Upper lobe of left lung (tissue), 6 donors: ENCODE data around the gene PMAIP1. TPM values are rescaled to one million over a fixed set of nuclear protein-coding genes. Genes with fewer than 3 reads are reported as not detected.

Experiments
- ATAC-seq, 2 donors: fragments of 200-7000 bp; cut with Tn5 transposase; one replicate each; pipeline ENCODE4 v1.9.1; 2022; ENCODE audit warnings: mild to moderate bottlenecking in 2 of 2, moderate library complexity in 2 of 2; ENCODE audit not compliant: low FRiP score in 2 of 2
- DNase-seq, 2 donors: peaks; one replicate each; pipeline ENCODE4 v3.0.0-alpha.2; 2019 to 2020
- H3K27ac ChIP-seq, 4 donors: fragments of 200-600 bp; sonication (generic); one replicate each; pipeline ENCODE4 v1.5.1; 2016 to 2019
- H3K27me3 ChIP-seq, 4 donors: fragments of 200-600 bp; sonication (generic); one replicate each; pipeline ENCODE4 v1.5.1; 2017 to 2019
- H3K36me3 ChIP-seq, 4 donors: fragments of 200-600 bp; sonication (generic); one replicate each; pipeline ENCODE4 v1.5.1; 2016 to 2019
- H3K4me1 ChIP-seq, 4 donors: fragments of 200-600 bp; sonication (generic); one replicate each; pipeline ENCODE4 v1.5.1; 2018 to 2019
- H3K4me3 ChIP-seq, 4 donors: fragments of 200-600 bp; sonication (generic); one replicate each; pipeline ENCODE4 v1.5.1; 2017 to 2019; ENCODE audit warnings: mild to moderate bottlenecking in 2 of 4, moderate library complexity in 1 of 4
- H3K9me3 ChIP-seq, 4 donors: fragments of 200-600 bp; sonication (generic); one replicate each; pipeline ENCODE4 v1.5.1; 2018 to 2019
- EP300 ChIP-seq, 4 donors: sonication (generic); formaldehyde crosslinking; IDR thresholded peaks; one replicate each; pipeline ENCODE4 v1.5.1; 2017; ENCODE audit warnings: antibody characterized with exemption in 4 of 4, control low read depth in 2 of 4
- POLR2A ChIP-seq, 4 donors: fragments of 450-650 bp; IDR thresholded peaks; one replicate each; pipeline ENCODE4 v1.5.1; 2016 to 2017; ENCODE audit warnings: antibody characterized with exemption in 4 of 4, mild to moderate bottlenecking in 2 of 4
- POLR2AphosphoS5 ChIP-seq, 2 donors: sonication (generic); formaldehyde crosslinking; IDR thresholded peaks; one replicate each; pipeline ENCODE4 v1.5.1; 2017; ENCODE audit warnings: antibody characterized with exemption in 2 of 2
- WGBS, 2 donors: methylation state at CpG; one replicate each; pipeline ENCODE4 v1.1.5; 2017 to 2018; 5-methylcytosine and 5-hydroxymethylcytosine counted together
- total RNA-seq, 6 donors: library from RNA; depleted of rRNA in 4 of 6; stranded (reverse); fragments of >200 nt in 4 of 6; gene quantifications; one replicate each; pipeline versions ENCODE4 v1.1.0 to v1.2.1, GENCODE V29; 2016 to 2021
- TF ChIP-seq, protein P1 (sequence below), 6 experiments: fragments of 450-650 bp in 4 of 6; fragments of 200-600 bp in 2 of 6; sonication (generic) in 2 of 6; IDR thresholded peaks; one replicate each; pipeline ENCODE4 v1.5.1; 2016 to 2019; ENCODE audit warnings: antibody characterized with exemption in 6 of 6
- donor health status: DM: no; HTN: no; CAD: no; lungs with moderate emphysema.
- donor health status: DM: no; HTN: yes; CAD: no; lungs with severe emphysema.

The PMAIP1 gene
- total RNA-seq, 6 donors from 2014 or later: 0.67 to 5.5 (median 4.4) TPM; not detected in 1

DNA sequence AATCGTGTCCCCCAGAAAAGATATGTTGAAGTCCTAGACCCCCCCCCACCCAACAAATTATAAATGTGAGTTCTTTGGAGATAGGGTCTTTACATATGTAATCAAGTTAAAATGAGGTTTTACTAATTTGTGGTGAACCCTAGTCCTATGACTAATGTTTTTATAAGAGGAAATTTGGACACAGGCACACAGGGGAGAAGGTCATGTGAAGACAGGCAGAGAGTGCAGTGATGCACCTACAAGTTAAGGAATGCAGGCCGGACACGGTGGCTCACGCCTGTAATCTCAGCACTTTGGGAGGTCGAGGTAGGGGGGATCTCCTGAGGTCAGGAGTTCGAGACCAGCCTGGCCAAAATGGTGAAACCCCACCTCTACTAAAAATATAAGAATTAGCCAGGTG, 5.8 kb upstream of the PMAIP1 start:
- TF ChIP-seq POLR2AphosphoS5 (IDR thresholded peaks at IDR 0.05): no peak
- TF ChIP-seq, protein P1, sequence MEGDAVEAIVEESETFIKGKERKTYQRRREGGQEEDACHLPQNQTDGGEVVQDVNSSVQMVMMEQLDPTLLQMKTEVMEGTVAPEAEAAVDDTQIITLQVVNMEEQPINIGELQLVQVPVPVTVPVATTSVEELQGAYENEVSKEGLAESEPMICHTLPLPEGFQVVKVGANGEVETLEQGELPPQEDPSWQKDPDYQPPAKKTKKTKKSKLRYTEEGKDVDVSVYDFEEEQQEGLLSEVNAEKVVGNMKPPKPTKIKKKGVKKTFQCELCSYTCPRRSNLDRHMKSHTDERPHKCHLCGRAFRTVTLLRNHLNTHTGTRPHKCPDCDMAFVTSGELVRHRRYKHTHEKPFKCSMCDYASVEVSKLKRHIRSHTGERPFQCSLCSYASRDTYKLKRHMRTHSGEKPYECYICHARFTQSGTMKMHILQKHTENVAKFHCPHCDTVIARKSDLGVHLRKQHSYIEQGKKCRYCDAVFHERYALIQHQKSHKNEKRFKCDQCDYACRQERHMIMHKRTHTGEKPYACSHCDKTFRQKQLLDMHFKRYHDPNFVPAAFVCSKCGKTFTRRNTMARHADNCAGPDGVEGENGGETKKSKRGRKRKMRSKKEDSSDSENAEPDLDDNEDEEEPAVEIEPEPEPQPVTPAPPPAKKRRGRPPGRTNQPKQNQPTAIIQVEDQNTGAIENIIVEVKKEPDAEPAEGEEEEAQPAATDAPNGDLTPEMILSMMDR (IDR thresholded peaks at IDR 0.05): no peak
- TF ChIP-seq POLR2A (IDR thresholded peaks at IDR 0.05): no peak
- Histone ChIP-seq H3K4me3 (no peak overlapping the region), H3K27me3 (no peaks in the 10 kb centered on the region), H3K36me3 (no peaks in the 10 kb centered on the region), H3K27ac (no peak overlapping the region), H3K4me1 (peaks cover 0 to 9% (median 4%) of the 10 kb centered on the region in 4 donors), H3K9me3 (no peaks in the 10 kb centered on the region)
- DNase-seq (no peak), ATAC-seq (no peak)
- 83 to 85% methylated on average over 6 of the region's 6 CpGs for WGBS, 2 donors

DNA sequence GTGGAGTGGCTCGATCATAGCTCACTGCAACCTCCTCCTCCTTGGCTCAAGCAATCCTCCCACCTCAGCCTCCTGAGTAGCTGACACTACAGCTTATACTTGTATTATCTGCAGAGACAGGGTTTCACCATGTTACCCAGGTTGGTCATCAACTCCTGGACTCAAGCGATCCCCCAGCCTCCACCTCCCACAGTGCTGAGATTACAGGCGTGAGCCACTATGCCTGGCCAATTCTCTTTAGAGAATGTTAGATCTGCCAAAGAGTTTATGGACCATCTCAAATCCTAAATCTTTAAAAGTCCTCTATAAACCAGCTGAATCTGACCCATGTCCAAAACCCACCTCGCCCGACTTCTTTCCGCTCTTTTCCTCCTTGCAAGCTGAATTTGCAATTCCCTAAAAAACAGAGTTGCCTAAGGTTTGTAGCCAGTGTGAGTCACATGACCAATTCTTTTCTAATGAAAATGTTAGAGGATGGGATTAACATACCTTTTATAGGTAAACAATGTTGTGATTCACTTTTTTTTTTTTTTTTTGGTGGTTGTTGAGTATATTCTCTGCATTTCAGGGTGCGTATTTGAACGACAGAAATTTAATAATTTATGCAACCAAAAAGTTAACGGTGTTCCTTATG, 2.4 kb upstream of the PMAIP1 start:
- no peak overlapping the region for H3K4me3 ChIP-seq
- no peak overlapping the region for H3K27ac ChIP-seq
- WGBS, 2 donors: 66 to 68% methylated on average over 9 of the region's 9 CpGs
- no peaks in the 10 kb centered on the region for H3K27me3 ChIP-seq
- H3K9me3 ChIP-seq: no peaks in the 10 kb centered on the region
- H3K36me3 ChIP-seq: no peaks in the 10 kb centered on the region
- DNase-seq (no peak), ATAC-seq (no peak)
- peaks cover 5 to 31% (median 16%) of the 10 kb centered on the region in 4 donors for H3K4me1 ChIP-seq
- TF ChIP-seq POLR2AphosphoS5 (IDR thresholded peaks at IDR 0.05) (no peak), POLR2A (IDR thresholded peaks at IDR 0.05) (no peak), EP300 (IDR thresholded peaks at IDR 0.05) (no peak)
- TF ChIP-seq, protein P1 (IDR thresholded peaks at IDR 0.05): no peak

DNA sequence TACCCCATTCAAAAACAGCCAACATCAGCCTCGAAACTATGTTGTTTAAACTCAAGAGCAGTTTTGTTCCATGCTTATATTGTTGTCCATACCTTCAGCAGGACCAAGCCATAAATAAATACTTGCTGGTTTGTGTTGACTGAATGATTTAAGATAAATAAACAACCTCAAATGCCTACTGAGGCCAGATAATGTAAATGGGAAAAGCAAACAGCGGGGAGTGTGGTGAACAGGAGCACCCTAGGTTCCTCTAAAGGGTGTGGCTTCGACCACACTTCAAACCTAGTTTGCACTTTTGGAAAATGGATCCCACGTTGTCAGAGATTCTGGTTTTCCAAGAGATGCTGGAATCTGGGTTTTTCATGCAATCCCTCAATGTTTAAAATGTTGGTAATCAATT, 1.7 kb upstream of the PMAIP1 start:
- TF ChIP-seq EP300 (IDR thresholded peaks at IDR 0.05): no peak
- TF ChIP-seq, protein P1 (IDR thresholded peaks at IDR 0.05): no peak
- no peak for TF ChIP-seq POLR2A (IDR thresholded peaks at IDR 0.05)
- TF ChIP-seq POLR2AphosphoS5 (IDR thresholded peaks at IDR 0.05): no peak
- Histone ChIP-seq H3K4me3 (no peak overlapping the region), H3K27ac (no peak overlapping the region), H3K36me3 (peaks cover 0 to 4% (median 0%) of the 10 kb centered on the region in 4 donors), H3K4me1 (peaks cover 5 to 31% (median 16%) of the 10 kb centered on the region in 4 donors), H3K27me3 (no peaks in the 10 kb centered on the region), H3K9me3 (no peaks in the 10 kb centered on the region)
- WGBS, 2 donors: 58 to 59% methylated on average over 4 of the region's 4 CpGs
- ATAC-seq (no peak), DNase-seq (no peak)

DNA sequence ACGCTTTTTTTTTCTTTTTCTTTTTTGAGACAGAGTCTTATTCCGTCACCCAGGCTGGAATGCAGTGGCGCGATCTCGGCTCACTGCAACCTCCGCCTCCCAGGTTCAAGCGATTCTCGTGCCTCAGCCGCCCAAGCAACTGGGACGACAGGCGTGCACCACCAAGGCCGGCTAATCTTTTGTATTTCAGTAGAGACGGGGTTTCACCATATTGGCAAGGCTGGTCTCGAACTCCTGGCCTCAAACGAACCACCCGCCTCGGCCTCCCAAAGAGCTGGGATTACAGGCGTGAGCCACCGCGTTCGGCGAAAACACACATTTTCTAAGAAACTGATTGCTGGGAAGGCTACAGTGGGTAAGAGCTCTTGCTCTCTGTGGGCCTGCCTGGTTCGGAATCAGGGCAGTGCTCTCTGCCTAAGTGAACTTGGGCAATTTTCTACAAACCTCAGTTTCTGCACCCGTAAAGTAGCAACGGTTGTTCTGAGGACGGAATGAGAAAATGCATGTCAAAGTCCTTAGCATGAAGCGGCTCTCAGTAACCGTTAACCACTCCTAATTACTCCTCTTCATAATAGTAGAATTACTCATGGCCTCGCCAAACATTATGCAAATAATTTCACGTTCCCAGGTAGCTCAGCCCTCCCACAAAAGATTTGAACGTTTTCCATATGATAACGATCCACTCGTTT, 1.0 kb upstream of the PMAIP1 start:
- ATAC-seq: no peak
- no peaks in the 10 kb centered on the region for H3K9me3 ChIP-seq
- H3K36me3 ChIP-seq: peaks cover 0 to 5% (median 0%) of the 10 kb centered on the region in 4 donors
- TF ChIP-seq EP300 (IDR thresholded peaks at IDR 0.05): no peak
- no peak for TF ChIP-seq POLR2AphosphoS5 (IDR thresholded peaks at IDR 0.05)
- TF ChIP-seq, protein P1 (IDR thresholded peaks at IDR 0.05): no peak
- no peak for TF ChIP-seq POLR2A (IDR thresholded peaks at IDR 0.05)
- peaks cover 5 to 31% (median 16%) of the 10 kb centered on the region in 4 donors for H3K4me1 ChIP-seq
- no peak for DNase-seq
- peak overlapping the region; percentile 80 to 88 (median 82) for H3K27ac ChIP-seq
- WGBS, 2 donors: 47 to 49% methylated on average over 33 of the region's 33 CpGs
- H3K27me3 ChIP-seq: no peaks in the 10 kb centered on the region
- H3K4me3 ChIP-seq: peak overlapping the region in 3 of 4 donors; percentile 57 to 75 (median 63)
